ENCODE data around the gene RYR2. TPM values are rescaled to one million over a fixed set of nuclear protein-coding genes. Genes with fewer than 3 reads are reported as not detected.

The RYR2 gene
- polyA plus RNA-seq, 1 of the 3 experiments (the other 2 are of a cell fraction): under 0.01 TPM

DNA sequence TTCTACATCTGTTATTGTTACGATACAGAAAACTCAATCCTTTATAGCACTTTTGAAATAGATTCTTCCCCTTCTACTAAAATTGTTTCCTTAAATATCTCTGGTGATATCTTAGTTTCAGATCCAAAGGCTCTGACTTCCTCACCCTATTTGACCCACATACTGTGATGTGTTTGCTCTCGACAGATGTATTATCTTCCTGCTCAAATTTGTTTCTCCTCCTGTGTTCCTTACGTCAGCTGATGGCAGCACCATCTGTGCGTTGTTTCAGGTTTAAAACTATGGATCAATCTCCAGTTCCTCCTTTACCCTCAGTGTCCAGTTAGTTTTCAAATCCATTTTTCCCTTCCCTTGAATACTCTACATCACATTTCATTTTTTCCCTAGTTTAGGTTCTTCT is 274.4 kb downstream of the RYR2 start:
- no peak for DNase-seq
- ChIA-PET POLR2A (no interaction called here), CTCF (interaction anchor here (0.8 to 3.6 kb wide), 2 partner anchors 12 to 274 kb away, joined by 3 to 10 read pairs; partner anchors contain the start of gene RYR2)
- H3K79me2 ChIP-seq (ENCODE audit: insufficient read depth): no peaks in the 10 kb centered on the region
- no peaks in the 10 kb centered on the region for H3K27me3 ChIP-seq (ENCODE audit: insufficient read depth)
- no peaks in the 10 kb centered on the region for H3K9me2 ChIP-seq
- H3K9ac ChIP-seq: no peak overlapping the region
- H3K9me3 ChIP-seq: no peaks in the 10 kb centered on the region; the same call in 1 of the 2 replicates
- no peak overlapping the region for H3K4me2 ChIP-seq
- H3K4me1 ChIP-seq (ENCODE audit: control insufficient read depth in 1 of 2, insufficient read depth in 2 of 2, low read depth in 1 of 2, low read length in 1 of 2): no peaks in the 10 kb centered on the region
- H3F3A ChIP-seq (replicated peaks; ENCODE audit: insufficient read depth): no peaks in the 10 kb centered on the region
- no peaks in the 10 kb centered on the region for H3K36me3 ChIP-seq (replicated peaks in 1 of 2; ENCODE audit: control insufficient read depth in 1 of 2, insufficient read depth in 2 of 2, low read length in 1 of 2)
- H3K4me3 ChIP-seq (ENCODE audit: low read depth in 2 of 2, low read length in 1 of 2): no peak overlapping the region
- 36% methylated on average over 4 of the region's 4 CpGs for WGBS (ENCODE audit: low lambda C conversion rate)
- H4K20me1 ChIP-seq (ENCODE audit: insufficient read depth): no peaks in the 10 kb centered on the region
- H2AFZ ChIP-seq (ENCODE audit: low read depth): no peak overlapping the region
- no peak overlapping the region for H3K27ac ChIP-seq (ENCODE audit: low read depth in 2 of 2, low read length in 1 of 2)
- TF ChIP-seq RXRA (IDR thresholded peaks at IDR 0.05; ENCODE audit: borderline replicate concordance, low read depth) (no peak), RAD21 (IDR thresholded peaks at IDR 0.05; ENCODE audit: low read length) (no peak), FOXJ3 (CRISPR knock-in tag; IDR thresholded peaks at IDR 0.05) (no peak), MXI1 (IDR thresholded peaks at IDR 0.05; ENCODE audit: low read depth, low read length) (no peak)

DNA sequence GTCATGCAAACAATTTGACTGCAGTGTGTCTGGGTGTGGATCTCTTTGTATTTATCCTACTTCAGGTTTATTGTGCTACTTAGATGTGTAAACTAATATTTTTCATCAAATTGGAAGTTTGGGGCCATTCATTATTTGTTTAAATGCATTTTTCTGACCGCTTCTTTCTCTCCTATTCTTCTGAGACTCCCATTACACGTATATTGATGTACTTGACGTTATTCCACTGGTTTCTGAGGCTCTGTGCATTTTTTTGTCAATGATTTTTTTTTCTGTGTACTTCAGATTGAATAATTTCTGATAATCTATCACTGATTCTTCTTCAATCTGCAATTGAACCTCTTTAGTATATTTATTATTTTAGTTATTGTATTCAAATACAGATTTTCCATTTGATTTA is 276.8 kb downstream of the RYR2 start:
- Histone ChIP-seq H3F3A (replicated peaks; ENCODE audit: insufficient read depth) (no peaks in the 10 kb centered on the region), H3K36me3 (replicated peaks in 1 of 2; ENCODE audit: control insufficient read depth in 1 of 2, insufficient read depth in 2 of 2, low read length in 1 of 2) (no peaks in the 10 kb centered on the region), H3K4me3 (ENCODE audit: low read depth in 2 of 2, low read length in 1 of 2) (no peak overlapping the region), H3K79me2 (ENCODE audit: insufficient read depth) (no peaks in the 10 kb centered on the region), H3K27ac (ENCODE audit: low read depth in 2 of 2, low read length in 1 of 2) (no peak overlapping the region), H4K20me1 (ENCODE audit: insufficient read depth) (no peaks in the 10 kb centered on the region), H2AFZ (ENCODE audit: low read depth) (no peak overlapping the region), H3K9me3 (no peaks in the 10 kb centered on the region), H3K9ac (no peak overlapping the region), H3K4me1 (ENCODE audit: control insufficient read depth in 1 of 2, insufficient read depth in 2 of 2, low read depth in 1 of 2, low read length in 1 of 2) (no peaks in the 10 kb centered on the region), H3K9me2 (no peaks in the 10 kb centered on the region), H3K27me3 (ENCODE audit: insufficient read depth) (no peaks in the 10 kb centered on the region), H3K4me2 (no peak overlapping the region)
- 24% methylated on average over 3 of the region's 3 CpGs for WGBS (ENCODE audit: low lambda C conversion rate)
- ChIA-PET CTCF (no interaction called here), POLR2A (no interaction called here)
- DNase-seq: no peak
- TF ChIP-seq FOSL2 (IDR thresholded peaks at IDR 0.05; ENCODE audit: borderline replicate concordance, low read depth): no peak
- TF ChIP-seq ELF1 (IDR thresholded peaks at IDR 0.05): no peak
- no peak for TF ChIP-seq NFIC (IDR thresholded peaks at IDR 0.05; ENCODE audit: borderline replicate concordance)
- TF ChIP-seq RFX5 (IDR thresholded peaks at IDR 0.05; ENCODE audit: low read length): no peak
- TF ChIP-seq RXRA (IDR thresholded peaks at IDR 0.05; ENCODE audit: borderline replicate concordance, low read depth): no peak
- TF ChIP-seq, protein P1, sequence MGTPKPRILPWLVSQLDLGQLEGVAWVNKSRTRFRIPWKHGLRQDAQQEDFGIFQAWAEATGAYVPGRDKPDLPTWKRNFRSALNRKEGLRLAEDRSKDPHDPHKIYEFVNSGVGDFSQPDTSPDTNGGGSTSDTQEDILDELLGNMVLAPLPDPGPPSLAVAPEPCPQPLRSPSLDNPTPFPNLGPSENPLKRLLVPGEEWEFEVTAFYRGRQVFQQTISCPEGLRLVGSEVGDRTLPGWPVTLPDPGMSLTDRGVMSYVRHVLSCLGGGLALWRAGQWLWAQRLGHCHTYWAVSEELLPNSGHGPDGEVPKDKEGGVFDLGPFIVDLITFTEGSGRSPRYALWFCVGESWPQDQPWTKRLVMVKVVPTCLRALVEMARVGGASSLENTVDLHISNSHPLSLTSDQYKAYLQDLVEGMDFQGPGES (IDR thresholded peaks at IDR 0.05; ENCODE audit: low read depth, low read length): no peak
- TF ChIP-seq PBX3 (IDR thresholded peaks at IDR 0.05): no peak
- no peak for TF ChIP-seq FOXM1 (IDR thresholded peaks at IDR 0.05; ENCODE audit: low read depth)
- TF ChIP-seq ZBTB33 (IDR thresholded peaks at IDR 0.05; ENCODE audit: borderline replicate concordance, low read depth): no peak
- TF ChIP-seq, protein P2, sequence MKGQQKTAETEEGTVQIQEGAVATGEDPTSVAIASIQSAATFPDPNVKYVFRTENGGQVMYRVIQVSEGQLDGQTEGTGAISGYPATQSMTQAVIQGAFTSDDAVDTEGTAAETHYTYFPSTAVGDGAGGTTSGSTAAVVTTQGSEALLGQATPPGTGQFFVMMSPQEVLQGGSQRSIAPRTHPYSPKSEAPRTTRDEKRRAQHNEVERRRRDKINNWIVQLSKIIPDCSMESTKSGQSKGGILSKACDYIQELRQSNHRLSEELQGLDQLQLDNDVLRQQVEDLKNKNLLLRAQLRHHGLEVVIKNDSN (IDR thresholded peaks at IDR 0.05; ENCODE audit: borderline replicate concordance, low read depth): no peak
- TF ChIP-seq USF2 (IDR thresholded peaks at IDR 0.05; ENCODE audit: borderline replicate concordance, low read depth, low read length): no peak
- TF ChIP-seq, protein P3, sequence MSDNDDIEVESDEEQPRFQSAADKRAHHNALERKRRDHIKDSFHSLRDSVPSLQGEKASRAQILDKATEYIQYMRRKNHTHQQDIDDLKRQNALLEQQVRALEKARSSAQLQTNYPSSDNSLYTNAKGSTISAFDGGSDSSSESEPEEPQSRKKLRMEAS (IDR thresholded peaks at IDR 0.05; ENCODE audit: low read depth): no peak
- no peak for TF ChIP-seq NRF1 (IDR thresholded peaks at IDR 0.05; ENCODE audit: low read depth, low read length)
- TF ChIP-seq RAD21 (IDR thresholded peaks at IDR 0.05; ENCODE audit: low read length): no peak
- TF ChIP-seq, protein P4, sequence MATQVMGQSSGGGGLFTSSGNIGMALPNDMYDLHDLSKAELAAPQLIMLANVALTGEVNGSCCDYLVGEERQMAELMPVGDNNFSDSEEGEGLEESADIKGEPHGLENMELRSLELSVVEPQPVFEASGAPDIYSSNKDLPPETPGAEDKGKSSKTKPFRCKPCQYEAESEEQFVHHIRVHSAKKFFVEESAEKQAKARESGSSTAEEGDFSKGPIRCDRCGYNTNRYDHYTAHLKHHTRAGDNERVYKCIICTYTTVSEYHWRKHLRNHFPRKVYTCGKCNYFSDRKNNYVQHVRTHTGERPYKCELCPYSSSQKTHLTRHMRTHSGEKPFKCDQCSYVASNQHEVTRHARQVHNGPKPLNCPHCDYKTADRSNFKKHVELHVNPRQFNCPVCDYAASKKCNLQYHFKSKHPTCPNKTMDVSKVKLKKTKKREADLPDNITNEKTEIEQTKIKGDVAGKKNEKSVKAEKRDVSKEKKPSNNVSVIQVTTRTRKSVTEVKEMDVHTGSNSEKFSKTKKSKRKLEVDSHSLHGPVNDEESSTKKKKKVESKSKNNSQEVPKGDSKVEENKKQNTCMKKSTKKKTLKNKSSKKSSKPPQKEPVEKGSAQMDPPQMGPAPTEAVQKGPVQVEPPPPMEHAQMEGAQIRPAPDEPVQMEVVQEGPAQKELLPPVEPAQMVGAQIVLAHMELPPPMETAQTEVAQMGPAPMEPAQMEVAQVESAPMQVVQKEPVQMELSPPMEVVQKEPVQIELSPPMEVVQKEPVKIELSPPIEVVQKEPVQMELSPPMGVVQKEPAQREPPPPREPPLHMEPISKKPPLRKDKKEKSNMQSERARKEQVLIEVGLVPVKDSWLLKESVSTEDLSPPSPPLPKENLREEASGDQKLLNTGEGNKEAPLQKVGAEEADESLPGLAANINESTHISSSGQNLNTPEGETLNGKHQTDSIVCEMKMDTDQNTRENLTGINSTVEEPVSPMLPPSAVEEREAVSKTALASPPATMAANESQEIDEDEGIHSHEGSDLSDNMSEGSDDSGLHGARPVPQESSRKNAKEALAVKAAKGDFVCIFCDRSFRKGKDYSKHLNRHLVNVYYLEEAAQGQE (IDR thresholded peaks at IDR 0.05; ENCODE audit: low read depth, low read length): no peak
- no peak for TF ChIP-seq TAF1 (IDR thresholded peaks at IDR 0.05; ENCODE audit: borderline replicate concordance, low read depth, low read length)
- TF ChIP-seq JUND (IDR thresholded peaks at IDR 0.05): no peak

Data from SK-N-SH (cell line).